Embryonic facial prominence (tissue), 1 donor: ENCODE results near the gene CTSE.

ENCODE experiments used
- DNase-seq: peaks from one replicate; pipeline ENCODE4 v3.0.0-alpha.2; 2016; ENCODE audit errors: extremely low spot score

CTSE gene

GRCh38 chr1:205991237-205991636, 32.5 kb downstream of the CTSE start:
- no peak for DNase-seq

GRCh38 chr1:205990226-205990625, 33.5 kb downstream of the CTSE start:
- DNase-seq: no peak

- no peak for DNase-seq
Observed at GRCh38 chr1:205989786-205990185, 33.9 kb downstream of the CTSE start.

- DNase-seq: no peak
Observed at GRCh38 chr1:205988585-205988995, 35.1 kb downstream of the CTSE start.

GRCh38 chr1:205986861-205987260, 36.8 kb downstream of the CTSE start:
- DNase-seq: no peak

- no peak for DNase-seq
Observed at GRCh38 chr1:205986292-205986691, 37.4 kb downstream of the CTSE start.

- no peak for DNase-seq
Observed at GRCh38 chr1:205985330-205986005, 38.2 kb downstream of the CTSE start.

GRCh38 chr1:205983925-205984725, 39.6 kb downstream of the CTSE start:
- DNase-seq: no peak

- DNase-seq: no peak
Observed at GRCh38 chr1:205981257-205981656, 42.4 kb downstream of the CTSE start.

GRCh38 chr1:205980237-205980870, 43.3 kb downstream of the CTSE start:
- DNase-seq: no peak

- DNase-seq: no peak
Observed at GRCh38 chr1:205979301-205979700, 44.4 kb downstream of the CTSE start.

- no peak for DNase-seq
Observed at GRCh38 chr1:205978676-205979075, 45.0 kb downstream of the CTSE start.

- DNase-seq: peak; percentile 59
Observed at GRCh38 chr1:205977402-205978014, 46.2 kb downstream of the CTSE start.

GRCh38 chr1:205976708-205977401, 46.8 kb downstream of the CTSE start:
- no peak for DNase-seq

GRCh38 chr1:205976036-205976435, 47.7 kb downstream of the CTSE start:
- no peak for DNase-seq

GRCh38 chr1:205975387-205975998, 48.2 kb downstream of the CTSE start:
- no peak for DNase-seq

GRCh38 chr1:205974712-205975111, 49.0 kb downstream of the CTSE start:
- DNase-seq: no peak

GRCh38 chr1:205973377-205974232, 50.1 kb downstream of the CTSE start:
- no peak for DNase-seq

GRCh38 chr1:205972491-205973168, 51.1 kb downstream of the CTSE start:
- no peak for DNase-seq

- no peak for DNase-seq
Observed at GRCh38 chr1:205972081-205972480, 51.6 kb downstream of the CTSE start.
